OCI-LY1 (cell line): ENCODE results near the gene FBXO41.

ENCODE experiments used
- CTCF ChIP-seq: fragments of 200-600 bp; sonication (generic), shearing (Covaris generic); IDR thresholded peaks from 2 replicates; pipeline ENCODE4 v1.5.1; 2017; ENCODE audit warnings: mild to moderate bottlenecking, antibody characterized with exemption, low read length, moderate library complexity, mixed read lengths
- EZH2 ChIP-seq: fragments of 200-600 bp; sonication (generic), shearing (Covaris generic); IDR thresholded peaks from 2 replicates; pipeline ENCODE4 v1.8.0; 2017; ENCODE audit warnings: borderline replicate concordance, mixed run types, mild to moderate bottlenecking, antibody characterized with exemption, low read length, moderate library complexity, mixed read lengths

GRCh38 chr2:73256618-73256922, 27.7 kb downstream of the FBXO41 start:
- TF ChIP-seq CTCF: no peak
- no peak for TF ChIP-seq EZH2
